Activated CD8-positive, alpha-beta T cell treated with anti-CD3 and anti-CD28 coated beads, Interleukin-2, amount 10 ng/mL, durations not matched to agents 7 days and 5 days (primary cell): ENCODE data around the gene LMOD1. TPM values are rescaled to one million over a fixed set of nuclear protein-coding genes. Genes with fewer than 3 reads are reported as not detected.

Experiments
- ATAC-seq: fragments of 150-1000 bp; cut with Tn5 transposase; one replicate; pipeline ENCODE4 v1.10.0; 2021; ENCODE audit warnings: moderate library complexity
- CTCF ChIA-PET: fragments of 350-600 bp; sonication (Branson Sonifier 250); formaldehyde crosslinking; loops from one replicate; lab custom pipeline; 2021; ENCODE audit warnings: antibody characterized with exemption; lab: Charles Lee
- POLR2A ChIA-PET: fragments of 350-600 bp; sonication (Branson Sonifier 250); formaldehyde crosslinking; loops from one replicate; lab custom pipeline; 2021; ENCODE audit warnings: antibody characterized with exemption; lab: Charles Lee
- DNase-seq: peaks from one replicate; pipeline ENCODE4 v3.0.0-alpha.2; 2020
- H3K27ac Mint-ChIP-seq: one replicate; pipeline ENCODE4 v1.8.0; 2021; ENCODE audit warnings: mild to moderate bottlenecking, mixed read lengths
- H3K27me3 Mint-ChIP-seq: one replicate; pipeline ENCODE4 v1.8.0; 2021; ENCODE audit warnings: low read depth, mixed read lengths
- H3K36me3 Mint-ChIP-seq: one replicate; pipeline ENCODE4 v1.8.0; 2021; ENCODE audit warnings: low read depth, mixed read lengths
- H3K4me1 Mint-ChIP-seq: one replicate; pipeline ENCODE4 v1.8.0; 2021; ENCODE audit warnings: low read depth, mixed read lengths
- H3K4me3 Mint-ChIP-seq: one replicate; pipeline ENCODE4 v1.8.0; 2021; ENCODE audit warnings: mild to moderate bottlenecking, mixed read lengths
- H3K9me3 Mint-ChIP-seq: one replicate; pipeline ENCODE4 v1.8.0; 2022; ENCODE audit warnings: mixed read lengths; ENCODE audit not compliant: insufficient read depth
- total RNA-seq, 2 experiments: library from RNA; stranded (reverse); gene quantifications; one replicate each; pipeline ENCODE4 v1.2.3, GENCODE V29; 2021

The LMOD1 gene
- not detected for total RNA-seq

GRCh38 chr1:201946224-201946908 is at the start of gene LMOD1:
LMOD1 (minus strand) TSS chr1:201946548; CDS start chr1:201946340, 208 bp downstream.
- Mint-ChIP-seq H3K4me3 (no peak within 1 kb of the TSS), H3K36me3 (no peaks in the 10 kb centered on the region), H3K9me3 (no peaks in the 10 kb centered on the region), H3K27me3 (peaks cover 59% of the 10 kb centered on the region), H3K4me1 (peaks cover 7% of the 10 kb centered on the region), H3K27ac (no peak within 1 kb of the TSS)
- ChIA-PET CTCF (interaction anchor here (0.5 to 3.8 kb wide), 5 partner anchors 27 to 127 kb away, joined by 3 to 22 read pairs (median 4); no protein-coding TSS in a partner anchor), POLR2A (no interaction called here)
- DNase-seq (no peak), ATAC-seq (no peak)

DNA sequence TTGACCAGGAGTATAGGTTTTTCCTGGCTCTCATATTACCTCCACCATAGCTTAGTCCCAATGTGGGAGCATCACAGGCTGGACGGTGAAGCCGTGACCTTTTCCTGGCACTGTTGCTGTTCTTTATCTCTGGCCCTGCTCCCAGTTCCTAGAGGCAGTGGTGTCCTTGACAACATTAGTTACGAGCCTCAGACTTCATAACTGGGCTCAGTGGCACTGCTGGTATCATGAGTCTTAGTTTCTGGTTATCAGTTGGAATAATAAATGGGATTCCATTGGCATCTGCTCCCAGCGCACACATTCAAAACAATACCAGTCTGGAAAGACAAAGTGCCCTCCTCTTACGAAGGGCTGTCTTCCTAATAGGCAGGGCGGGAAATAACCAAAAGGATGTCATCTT is 44.1 kb upstream of the LMOD1 start:
- no peak overlapping the region for H3K4me3 Mint-ChIP-seq
- H3K9me3 Mint-ChIP-seq = no peaks in the 10 kb centered on the region
- peaks cover 15% of the 10 kb centered on the region for H3K36me3 Mint-ChIP-seq

DNA sequence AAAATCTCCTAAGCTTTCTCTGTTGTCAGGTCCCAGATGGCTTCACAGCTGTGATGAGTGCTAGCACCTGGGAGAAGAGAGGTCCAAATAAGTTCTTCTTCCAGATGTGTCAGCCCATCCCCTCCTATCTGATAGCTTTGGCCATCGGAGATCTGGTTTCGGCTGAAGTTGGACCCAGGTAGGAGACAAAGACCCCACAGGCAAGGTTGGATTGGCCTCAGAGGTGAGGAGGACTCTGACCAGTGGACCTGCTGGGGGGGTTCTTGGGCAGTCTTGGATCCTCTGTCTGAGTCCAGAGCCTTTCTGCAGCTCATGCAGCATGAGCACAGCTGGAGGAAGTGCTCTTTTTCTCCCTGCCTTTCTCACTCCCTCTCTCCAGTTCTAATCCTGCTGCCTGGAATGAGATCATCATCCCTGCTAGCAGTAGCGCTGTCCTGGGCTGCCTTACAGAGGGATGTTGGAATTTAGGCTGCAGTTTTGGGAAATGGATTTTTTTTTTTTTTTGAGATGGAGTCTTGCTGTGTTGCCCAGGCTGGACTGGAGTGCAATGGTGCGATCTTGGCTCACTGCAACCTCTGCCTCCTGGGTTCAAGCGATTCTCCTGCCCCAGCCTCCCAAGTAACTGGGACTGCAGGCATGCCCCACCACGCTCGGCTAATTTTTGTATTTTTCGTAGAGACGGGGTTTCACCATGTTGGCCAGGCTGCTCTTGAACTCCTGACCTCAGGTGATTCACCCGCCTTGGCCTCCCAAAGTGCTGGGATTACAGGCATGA is 43.2 kb upstream of the LMOD1 start:
- Mint-ChIP-seq H3K9me3 (no peaks in the 10 kb centered on the region), H3K4me1 (no peaks in the 10 kb centered on the region), H3K4me3 (no peak overlapping the region), H3K27ac (no peak overlapping the region), H3K36me3 (peaks cover 15% of the 10 kb centered on the region), H3K27me3 (no peaks in the 10 kb centered on the region)
- CTCF ChIA-PET = interaction anchor here (1.2 to 3.5 kb wide), 3 partner anchors 10 to 94 kb away, joined by 3 to 18 read pairs (median 13); no protein-coding TSS in a partner anchor
- POLR2A ChIA-PET = no interaction called here
- ATAC-seq = no peak
- no peak for DNase-seq

More for the DNA sequence above, 44.1 kb upstream of the LMOD1 start:
- CTCF ChIA-PET = interaction anchor here (3.3 kb wide), 1 partner anchor 10 kb away, joined by 18 read pairs; no protein-coding TSS in a partner anchor
- DNase-seq (no peak), ATAC-seq (no peak)
- no peaks in the 10 kb centered on the region for H3K4me1 Mint-ChIP-seq
- POLR2A ChIA-PET = no interaction called here
- H3K27me3 Mint-ChIP-seq = no peaks in the 10 kb centered on the region
- H3K27ac Mint-ChIP-seq = no peak overlapping the region

DNA sequence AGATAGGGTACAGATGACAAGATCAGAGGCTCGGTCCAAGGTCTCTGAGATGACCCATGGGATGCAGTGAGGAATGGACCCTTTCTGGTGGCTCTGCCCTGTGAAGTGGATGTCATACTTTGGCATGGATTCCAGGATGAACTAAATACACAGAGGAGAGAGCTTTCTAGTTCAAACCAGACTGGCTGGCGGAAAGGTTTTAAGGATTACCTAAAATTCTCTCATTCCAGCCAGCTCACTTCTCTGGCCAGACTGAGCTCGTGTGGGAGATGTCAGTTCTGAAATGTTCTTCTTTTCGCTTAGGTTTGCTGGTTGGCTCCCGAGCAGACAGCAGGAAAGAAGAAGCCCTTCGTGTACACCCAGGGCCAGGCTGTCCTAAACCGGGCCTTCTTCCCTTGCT is 42.3 kb upstream of the LMOD1 start:
- no peak for DNase-seq
- CTCF ChIA-PET = interaction anchor here (1.2 to 3.5 kb wide), 3 partner anchors 11 to 93 kb away, joined by 3 to 18 read pairs (median 13); no protein-coding TSS in a partner anchor
- Mint-ChIP-seq H3K4me3 (no peak overlapping the region), H3K4me1 (peaks cover 5% of the 10 kb centered on the region), H3K27ac (no peak overlapping the region), H3K36me3 (peaks cover 15% of the 10 kb centered on the region), H3K27me3 (no peaks in the 10 kb centered on the region), H3K9me3 (no peaks in the 10 kb centered on the region)
- POLR2A ChIA-PET = no interaction called here
- no peak for ATAC-seq

DNA sequence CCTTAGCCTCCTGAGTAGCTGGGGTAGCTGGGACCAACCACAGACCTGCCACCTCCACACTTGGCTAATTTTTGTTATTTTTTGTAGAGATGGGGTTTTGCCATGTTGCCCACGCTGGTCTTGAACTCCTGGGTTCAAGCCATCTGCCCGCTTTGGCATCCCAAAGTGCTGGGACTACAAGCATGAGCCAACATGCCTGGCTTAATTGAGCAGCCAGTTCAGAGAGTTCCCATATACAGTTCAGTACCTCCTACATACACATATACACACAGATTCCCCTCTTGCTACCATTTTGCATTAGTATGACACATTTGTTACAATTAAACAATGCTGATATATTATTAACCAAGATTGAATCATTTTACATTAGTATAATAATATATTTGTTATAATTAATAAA is 39.0 kb upstream of the LMOD1 start:
- H3K9me3 Mint-ChIP-seq = no peaks in the 10 kb centered on the region
- DNase-seq (no peak), ATAC-seq (no peak)
- peaks cover 3% of the 10 kb centered on the region for H3K27me3 Mint-ChIP-seq
- H3K4me1 Mint-ChIP-seq = peaks cover 19% of the 10 kb centered on the region
- no peak overlapping the region for H3K4me3 Mint-ChIP-seq
- H3K27ac Mint-ChIP-seq = no peak overlapping the region
- CTCF ChIA-PET = interaction anchor here (2.0 to 2.1 kb wide), 2 partner anchors 12 to 15 kb away, joined by 9 to 11 read pairs; no protein-coding TSS in a partner anchor
- POLR2A ChIA-PET = no interaction called here
- peaks cover 5% of the 10 kb centered on the region for H3K36me3 Mint-ChIP-seq

DNA sequence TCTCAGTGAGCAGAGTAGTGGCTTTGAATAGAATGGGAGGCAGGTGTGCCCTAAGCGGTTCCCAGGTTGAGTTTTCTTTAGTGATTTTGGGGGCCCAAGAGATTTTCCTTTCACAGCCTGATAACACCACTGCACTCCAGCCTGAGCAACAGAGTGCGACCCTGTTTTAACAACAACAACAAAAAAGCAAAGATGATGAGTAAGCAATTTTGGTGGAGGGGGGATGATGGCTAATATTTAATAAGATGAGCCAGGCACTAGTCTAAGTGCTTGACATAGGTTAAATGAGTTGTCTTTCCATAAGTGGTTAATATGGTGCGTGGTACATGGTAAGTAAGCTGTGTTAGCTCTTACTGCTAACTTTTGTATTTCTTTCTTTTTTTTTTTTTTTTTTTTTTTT is 38.1 kb upstream of the LMOD1 start:
- H3K27ac Mint-ChIP-seq = no peak overlapping the region

DNA sequence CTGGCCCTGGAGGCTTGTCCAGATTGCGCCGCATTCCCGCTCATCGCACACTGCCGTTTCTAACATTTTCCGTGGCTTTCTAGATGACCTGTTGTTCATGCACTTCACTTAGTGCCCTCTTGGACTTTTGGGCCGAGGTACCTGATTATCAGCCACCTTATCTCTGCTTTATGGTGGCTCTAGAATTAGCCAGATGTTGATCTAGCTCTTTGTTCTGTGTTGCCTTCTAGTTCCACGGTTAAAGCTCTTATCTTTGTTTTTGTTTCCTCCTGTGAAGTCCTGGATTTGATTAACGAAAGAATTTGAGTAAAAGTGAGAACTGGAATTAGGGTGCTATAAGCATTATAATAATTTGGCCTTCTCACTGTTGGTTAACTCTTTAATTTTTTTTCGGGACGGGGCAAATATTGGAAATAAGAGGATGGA is 37.0 kb upstream of the LMOD1 start:
- Mint-ChIP-seq H3K4me3 (peak overlapping the region; percentile 83), H3K9me3 (no peaks in the 10 kb centered on the region), H3K4me1 (peaks cover 19% of the 10 kb centered on the region), H3K36me3 (no peaks in the 10 kb centered on the region), H3K27ac (peak overlapping the region; percentile 75), H3K27me3 (peaks cover 8% of the 10 kb centered on the region)
- no peak for DNase-seq
- POLR2A ChIA-PET = no interaction called here
- peak; percentile 9 for ATAC-seq
- CTCF ChIA-PET = interaction anchor here (0.7 to 3.7 kb wide), 6 partner anchors 15 to 154 kb away, joined by 3 to 25 read pairs (median 4); partner anchors contain the start of gene IPO9

More for the DNA sequence above, 38.1 kb upstream of the LMOD1 start:
- ATAC-seq (no peak), DNase-seq (no peak)
- CTCF ChIA-PET = interaction anchor here (2.0 to 2.1 kb wide), 2 partner anchors 11 to 15 kb away, joined by 9 to 11 read pairs; no protein-coding TSS in a partner anchor
- POLR2A ChIA-PET = no interaction called here
- H3K9me3 Mint-ChIP-seq = no peaks in the 10 kb centered on the region
- H3K4me1 Mint-ChIP-seq = peaks cover 19% of the 10 kb centered on the region
- no peak overlapping the region for H3K4me3 Mint-ChIP-seq
- H3K36me3 Mint-ChIP-seq = peaks cover 3% of the 10 kb centered on the region
- peaks cover 5% of the 10 kb centered on the region for H3K27me3 Mint-ChIP-seq

GRCh38 chr1:201982623-201983379 is 36.5 kb upstream of the LMOD1 start, which contains the start of gene RNPEP:
RNPEP (plus strand) TSS chr1:201982648; CDS start chr1:201982667, 19 bp downstream.
- CTCF ChIA-PET = interaction anchor here (1.0 to 3.7 kb wide), 7 partner anchors 10 to 178 kb away, joined by 3 to 25 read pairs (median 5); partner anchors contain the start of genes IPO9 and PTPN7
- Mint-ChIP-seq H3K4me3 (peak within 1 kb of the TSS; percentile 89), H3K4me1 (peaks cover 19% of the 10 kb centered on the region)

GRCh38 chr1:201982082-201982622 is 35.8 kb upstream of the LMOD1 start:
- H3K4me3 Mint-ChIP-seq = peak overlapping the region; percentile 89
- DNase-seq (peak; percentile 75), ATAC-seq (no peak)
- POLR2A ChIA-PET = interaction anchor here (0.5 kb wide), 1 partner anchor 401 kb away, joined by 3 read pairs; no protein-coding TSS in a partner anchor
- CTCF ChIA-PET = interaction anchor here (1.0 to 3.7 kb wide), 7 partner anchors 9 to 178 kb away, joined by 3 to 25 read pairs (median 5); partner anchors contain the start of genes IPO9 and PTPN7
- H3K27ac Mint-ChIP-seq = peak overlapping the region; percentile 84
- no peaks in the 10 kb centered on the region for H3K9me3 Mint-ChIP-seq
- no peaks in the 10 kb centered on the region for H3K36me3 Mint-ChIP-seq
- H3K27me3 Mint-ChIP-seq = peaks cover 8% of the 10 kb centered on the region
- H3K4me1 Mint-ChIP-seq = peaks cover 19% of the 10 kb centered on the region

More at GRCh38 chr1:201982623-201983379, 36.5 kb upstream of the LMOD1 start, which contains the start of gene RNPEP:
- Mint-ChIP-seq H3K27ac (peak within 1 kb of the TSS; percentile 84), H3K36me3 (no peaks in the 10 kb centered on the region), H3K27me3 (peaks cover 8% of the 10 kb centered on the region), H3K9me3 (no peaks in the 10 kb centered on the region)
- ATAC-seq (peak; percentile 85), DNase-seq (peak; percentile 65)
- POLR2A ChIA-PET = no interaction called here

GRCh38 chr1:201970334-201971159 is 24.2 kb upstream of the LMOD1 start:
- no peaks in the 10 kb centered on the region for H3K9me3 Mint-ChIP-seq
- peaks cover 40% of the 10 kb centered on the region for H3K36me3 Mint-ChIP-seq
- no peak overlapping the region for H3K27ac Mint-ChIP-seq
- ChIA-PET POLR2A (no interaction called here), CTCF (interaction anchor here (4.9 to 9.2 kb wide), 3 partner anchors 74 to 91 kb away, joined by 40 to 145 read pairs (median 67); no protein-coding TSS in a partner anchor)
- peaks cover 8% of the 10 kb centered on the region for H3K27me3 Mint-ChIP-seq
- no peak overlapping the region for H3K4me3 Mint-ChIP-seq
- DNase-seq (no peak), ATAC-seq (no peak)
- H3K4me1 Mint-ChIP-seq = peaks cover 5% of the 10 kb centered on the region
